Neural cell (in vitro differentiated cells): ENCODE data around the gene GOLGA5. TPM values are rescaled to one million over a fixed set of nuclear protein-coding genes. Genes with fewer than 3 reads are reported as not detected.

ENCODE experiments used
- H2AFZ ChIP-seq: fragments of 200-600, 300-800 bp; sonication (generic), shearing (Covaris generic); 2 replicates; pipeline ENCODE4 v1.6.0; 2014; ENCODE audit warnings: low read depth, mild to moderate bottlenecking, antibody characterized with exemption, low read length, moderate library complexity
- H3F3A ChIP-seq: fragments of 200-600 bp; shearing (Covaris generic); 2 replicates; pipeline ENCODE4 v1.6.1; 2016; ENCODE audit warnings: mild to moderate bottlenecking, moderate library complexity, mixed read lengths, antibody characterized with exemption, low read length; ENCODE audit not compliant: insufficient read depth, poor library complexity, severe bottlenecking
- H3K27ac ChIP-seq: fragments of 200-600, 300-800 bp; sonication (generic), shearing (Covaris generic); 2 replicates; pipeline ENCODE4 v1.5.1; 2014; ENCODE audit warnings: mild to moderate bottlenecking, low read length, moderate library complexity
- H3K27me3 ChIP-seq: fragments of 300-800, 200-600 bp; sonication (generic), shearing (Covaris generic); 2 replicates; pipeline ENCODE4 v1.6.0; 2014; ENCODE audit warnings: mild to moderate bottlenecking, low read depth, low read length, moderate library complexity; ENCODE audit not compliant: insufficient read depth
- H3K36me3 ChIP-seq: fragments of 300-800, 200-600 bp; sonication (generic), shearing (Covaris generic); 2 replicates; pipeline ENCODE4 v1.5.1; 2014; ENCODE audit warnings: mild to moderate bottlenecking, antibody characterized with exemption, low read length, moderate library complexity; ENCODE audit not compliant: insufficient read depth
- H3K4me2 ChIP-seq: fragments of 300-800, 200-600 bp; sonication (generic), shearing (Covaris generic); 2 replicates; pipeline ENCODE4 v1.6.0; 2014; ENCODE audit warnings: mild to moderate bottlenecking, low read length
- H3K4me3 ChIP-seq: fragments of 300-800, 200-600 bp; sonication (generic), shearing (Covaris generic); 2 replicates; pipeline ENCODE4 v1.5.1; 2014; ENCODE audit warnings: mild to moderate bottlenecking, low read length, moderate library complexity
- H3K79me2 ChIP-seq: fragments of 200-600 bp; shearing (Covaris generic); replicated peaks from 2 replicates; pipeline ENCODE4 v1.6.0; 2014; ENCODE audit warnings: mild to moderate bottlenecking, low read length, moderate library complexity; ENCODE audit not compliant: insufficient read depth
- H3K9ac ChIP-seq: fragments of 300-800, 200-600 bp; sonication (generic), shearing (Covaris generic); 2 replicates; pipeline ENCODE4 v1.6.1; 2016; ENCODE audit warnings: mild to moderate bottlenecking, low read length, mixed read lengths
- H3K9me2 ChIP-seq: fragments of 200-600 bp; shearing (Covaris generic); 2 replicates; pipeline ENCODE4 v1.6.1; 2016; ENCODE audit warnings: mild to moderate bottlenecking, low read length, mixed read lengths; ENCODE audit not compliant: insufficient read depth
- H3K9me3 ChIP-seq: fragments of 200-600, 300-800 bp; sonication (generic), shearing (Covaris generic); 2 replicates; pipeline ENCODE4 v1.6.1; 2016; ENCODE audit warnings: mild to moderate bottlenecking, mixed run types, low read length, moderate library complexity, mixed read lengths
- H4K20me1 ChIP-seq: fragments of 200-600 bp; shearing (Covaris generic); 2 replicates; pipeline ENCODE4 v1.6.1; 2016; ENCODE audit warnings: mild to moderate bottlenecking, mixed run types; ENCODE audit not compliant: insufficient read depth
- EP300 ChIP-seq: fragments of 450-650 bp; conservative IDR thresholded peaks from 2 replicates; pipeline ENCODE4 v1.6.1; 2014; ENCODE audit warnings: antibody characterized with exemption, mild to moderate bottlenecking, moderate library complexity; ENCODE audit not compliant: poor library complexity, severe bottlenecking
- EZH2 ChIP-seq: fragments of 200-600, 300-800 bp; shearing (Covaris generic), sonication (generic); IDR thresholded peaks from 2 replicates; pipeline ENCODE4 v1.6.1; 2014; ENCODE audit warnings: antibody characterized with exemption, low read length, borderline replicate concordance, mild to moderate bottlenecking; ENCODE audit not compliant: insufficient read depth, poor library complexity, severe bottlenecking
- MXI1 ChIP-seq: fragments of 450-650 bp; conservative IDR thresholded peaks from 2 replicates; pipeline ENCODE4 v1.6.1; 2014; ENCODE audit warnings: antibody characterized with exemption, mild to moderate bottlenecking; ENCODE audit not compliant: poor library complexity, severe bottlenecking
- POLR2AphosphoS5 ChIP-seq: IDR thresholded peaks from 2 replicates; pipeline ENCODE4 v1.6.1; 2012
- RAD21 ChIP-seq: fragments of 450-650 bp; conservative IDR thresholded peaks from 2 replicates; pipeline ENCODE4 v1.6.1; 2014; ENCODE audit warnings: antibody characterized with exemption, mild to moderate bottlenecking, moderate library complexity
- SMC3 ChIP-seq: fragments of 450-650 bp; conservative IDR thresholded peaks from 2 replicates; pipeline ENCODE4 v1.6.1; 2014; ENCODE audit warnings: antibody characterized with exemption, mild to moderate bottlenecking, moderate library complexity; ENCODE audit not compliant: poor library complexity
- TAF1 ChIP-seq: IDR thresholded peaks from 2 replicates; pipeline ENCODE4 v1.6.1; 2012; ENCODE audit warnings: low read depth
- polyA plus RNA-seq: library from polyadenylated mRNA; depleted of rRNA; stranded (reverse); fragments of >200 nt; gene quantifications from 2 replicates; pipeline ENCODE4 v1.2.3, GENCODE V29; 2014
- TF ChIP-seq, protein P1 (sequence below): IDR thresholded peaks from 2 replicates; pipeline ENCODE4 v1.6.1; 2012; ENCODE audit warnings: borderline replicate concordance
- TF ChIP-seq, protein P2 (sequence below): fragments of 450-650 bp; IDR thresholded peaks from 2 replicates; pipeline ENCODE4 v1.5.1; 2014; ENCODE audit warnings: antibody characterized with exemption, mild to moderate bottlenecking, moderate library complexity; ENCODE audit not compliant: poor library complexity, severe bottlenecking

Gene GOLGA5
- polyA plus RNA-seq, 1 donor from 2014 or later: 35.7 TPM

GRCh38 chr14:92830902-92831301 lies 36.8 kb downstream of the GOLGA5 start:
- H2AFZ ChIP-seq: no peak overlapping the region
- no peak overlapping the region for H3K9ac ChIP-seq
- H3K4me3 ChIP-seq: no peak overlapping the region
- H3K9me2 ChIP-seq: no peaks in the 10 kb centered on the region
- no peaks in the 10 kb centered on the region for H3K36me3 ChIP-seq
- no peaks in the 10 kb centered on the region for H3K79me2 ChIP-seq
- H3K27ac ChIP-seq: no peak overlapping the region
- no peak overlapping the region for H3K4me2 ChIP-seq
- H3K9me3 ChIP-seq: no peaks in the 10 kb centered on the region
- H4K20me1 ChIP-seq: no peaks in the 10 kb centered on the region
- H3K27me3 ChIP-seq: no peaks in the 10 kb centered on the region
- H3F3A ChIP-seq: no peaks in the 10 kb centered on the region
- TF ChIP-seq EP300 (no peak), EZH2 (no peak), SMC3 (no peak), MXI1 (no peak), POLR2AphosphoS5 (no peak), RAD21 (no peak), TAF1 (no peak)
- TF ChIP-seq, protein P1, sequence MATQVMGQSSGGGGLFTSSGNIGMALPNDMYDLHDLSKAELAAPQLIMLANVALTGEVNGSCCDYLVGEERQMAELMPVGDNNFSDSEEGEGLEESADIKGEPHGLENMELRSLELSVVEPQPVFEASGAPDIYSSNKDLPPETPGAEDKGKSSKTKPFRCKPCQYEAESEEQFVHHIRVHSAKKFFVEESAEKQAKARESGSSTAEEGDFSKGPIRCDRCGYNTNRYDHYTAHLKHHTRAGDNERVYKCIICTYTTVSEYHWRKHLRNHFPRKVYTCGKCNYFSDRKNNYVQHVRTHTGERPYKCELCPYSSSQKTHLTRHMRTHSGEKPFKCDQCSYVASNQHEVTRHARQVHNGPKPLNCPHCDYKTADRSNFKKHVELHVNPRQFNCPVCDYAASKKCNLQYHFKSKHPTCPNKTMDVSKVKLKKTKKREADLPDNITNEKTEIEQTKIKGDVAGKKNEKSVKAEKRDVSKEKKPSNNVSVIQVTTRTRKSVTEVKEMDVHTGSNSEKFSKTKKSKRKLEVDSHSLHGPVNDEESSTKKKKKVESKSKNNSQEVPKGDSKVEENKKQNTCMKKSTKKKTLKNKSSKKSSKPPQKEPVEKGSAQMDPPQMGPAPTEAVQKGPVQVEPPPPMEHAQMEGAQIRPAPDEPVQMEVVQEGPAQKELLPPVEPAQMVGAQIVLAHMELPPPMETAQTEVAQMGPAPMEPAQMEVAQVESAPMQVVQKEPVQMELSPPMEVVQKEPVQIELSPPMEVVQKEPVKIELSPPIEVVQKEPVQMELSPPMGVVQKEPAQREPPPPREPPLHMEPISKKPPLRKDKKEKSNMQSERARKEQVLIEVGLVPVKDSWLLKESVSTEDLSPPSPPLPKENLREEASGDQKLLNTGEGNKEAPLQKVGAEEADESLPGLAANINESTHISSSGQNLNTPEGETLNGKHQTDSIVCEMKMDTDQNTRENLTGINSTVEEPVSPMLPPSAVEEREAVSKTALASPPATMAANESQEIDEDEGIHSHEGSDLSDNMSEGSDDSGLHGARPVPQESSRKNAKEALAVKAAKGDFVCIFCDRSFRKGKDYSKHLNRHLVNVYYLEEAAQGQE: no peak
- TF ChIP-seq, protein P2, sequence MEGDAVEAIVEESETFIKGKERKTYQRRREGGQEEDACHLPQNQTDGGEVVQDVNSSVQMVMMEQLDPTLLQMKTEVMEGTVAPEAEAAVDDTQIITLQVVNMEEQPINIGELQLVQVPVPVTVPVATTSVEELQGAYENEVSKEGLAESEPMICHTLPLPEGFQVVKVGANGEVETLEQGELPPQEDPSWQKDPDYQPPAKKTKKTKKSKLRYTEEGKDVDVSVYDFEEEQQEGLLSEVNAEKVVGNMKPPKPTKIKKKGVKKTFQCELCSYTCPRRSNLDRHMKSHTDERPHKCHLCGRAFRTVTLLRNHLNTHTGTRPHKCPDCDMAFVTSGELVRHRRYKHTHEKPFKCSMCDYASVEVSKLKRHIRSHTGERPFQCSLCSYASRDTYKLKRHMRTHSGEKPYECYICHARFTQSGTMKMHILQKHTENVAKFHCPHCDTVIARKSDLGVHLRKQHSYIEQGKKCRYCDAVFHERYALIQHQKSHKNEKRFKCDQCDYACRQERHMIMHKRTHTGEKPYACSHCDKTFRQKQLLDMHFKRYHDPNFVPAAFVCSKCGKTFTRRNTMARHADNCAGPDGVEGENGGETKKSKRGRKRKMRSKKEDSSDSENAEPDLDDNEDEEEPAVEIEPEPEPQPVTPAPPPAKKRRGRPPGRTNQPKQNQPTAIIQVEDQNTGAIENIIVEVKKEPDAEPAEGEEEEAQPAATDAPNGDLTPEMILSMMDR: no peak

DNA sequence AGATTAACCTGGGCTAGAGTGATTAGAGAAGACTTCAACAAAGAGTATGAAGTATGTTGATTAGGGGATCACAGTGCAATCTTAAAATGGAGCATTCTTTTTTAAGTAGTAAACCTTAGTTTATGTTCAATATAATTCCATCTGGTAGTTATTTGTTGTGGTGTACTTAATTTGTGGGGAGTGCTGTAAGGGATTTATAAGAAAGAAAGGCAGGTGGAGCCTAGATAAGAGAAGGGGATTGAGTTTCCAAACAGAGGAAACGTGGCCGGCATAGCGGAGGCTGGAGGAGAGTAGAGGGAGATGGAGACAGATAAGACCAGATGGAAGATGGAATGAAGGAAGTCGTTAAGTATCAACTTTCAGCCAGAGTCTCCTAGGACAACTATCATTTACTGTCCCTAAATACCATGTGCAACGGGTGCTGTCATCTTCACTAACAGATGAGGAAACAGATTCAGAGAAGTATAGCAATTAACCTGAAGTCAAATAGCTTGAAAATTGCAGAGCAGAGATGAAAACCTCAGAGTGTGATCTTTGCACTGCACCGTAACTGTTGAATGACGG lies 38.1 kb downstream of the GOLGA5 start:
- H3K36me3 ChIP-seq: no peaks in the 10 kb centered on the region
- no peaks in the 10 kb centered on the region for H4K20me1 ChIP-seq
- H3K4me2 ChIP-seq: no peak overlapping the region
- TF ChIP-seq SMC3: no peak
- no peak overlapping the region for H3K4me3 ChIP-seq
- H3K79me2 ChIP-seq: no peaks in the 10 kb centered on the region
- H3K27me3 ChIP-seq: no peaks in the 10 kb centered on the region
- no peaks in the 10 kb centered on the region for H3F3A ChIP-seq
- no peak overlapping the region for H2AFZ ChIP-seq
- no peaks in the 10 kb centered on the region for H3K9me3 ChIP-seq
- no peak overlapping the region for H3K9ac ChIP-seq
- no peaks in the 10 kb centered on the region for H3K9me2 ChIP-seq
- H3K27ac ChIP-seq: no peak overlapping the region

DNA sequence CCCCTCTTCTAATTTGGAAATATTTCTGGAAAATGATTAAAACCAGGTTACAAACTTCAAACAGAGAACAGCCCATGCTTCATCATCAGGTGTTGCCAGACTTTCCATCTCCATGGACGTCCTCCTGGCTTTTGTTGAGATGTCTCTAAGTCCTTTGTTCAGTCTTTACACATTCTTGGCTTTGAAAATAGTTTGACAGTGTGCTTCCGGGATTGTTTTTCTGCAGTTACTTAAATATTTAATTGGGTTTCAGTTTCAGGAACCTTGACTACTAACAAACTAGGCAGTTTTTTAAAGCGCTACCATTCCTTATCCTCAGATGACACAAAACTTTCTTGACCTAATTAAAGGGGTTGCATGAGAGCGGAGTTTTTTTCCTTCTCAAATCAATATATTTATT lies 47.8 kb downstream of the GOLGA5 start:
- H3K9me2 ChIP-seq: no peaks in the 10 kb centered on the region
- no peak overlapping the region for H2AFZ ChIP-seq
- no peaks in the 10 kb centered on the region for H3K9me3 ChIP-seq
- peaks cover under 1% of the 10 kb centered on the region for H3F3A ChIP-seq
- H3K27me3 ChIP-seq: no peaks in the 10 kb centered on the region
- TF ChIP-seq MXI1 (no peak), EP300 (no peak), RAD21 (no peak), POLR2AphosphoS5 (no peak), EZH2 (no peak), SMC3 (no peak), TAF1 (no peak)
- TF ChIP-seq, protein P2: no peak
- TF ChIP-seq, protein P1: no peak
- no peaks in the 10 kb centered on the region for H4K20me1 ChIP-seq
- no peak overlapping the region for H3K4me2 ChIP-seq
- no peak overlapping the region for H3K4me3 ChIP-seq
- H3K9ac ChIP-seq: no peak overlapping the region
- H3K27ac ChIP-seq: no peak overlapping the region
- no peaks in the 10 kb centered on the region for H3K79me2 ChIP-seq
- H3K36me3 ChIP-seq: no peaks in the 10 kb centered on the region
